ENCODE results near the gene PRIM2. TPM values are rescaled to one million over a fixed set of nuclear protein-coding genes. Genes with fewer than 3 reads are reported as not detected.
"Not testable (repeated sequence)": the region's sequence is repeated elsewhere in the genome, so short reads cannot be mapped to it uniquely, and the experiment has no call there.

Gene PRIM2
- total and polyA plus RNA-seq, 8 donors, result 4.9 to 126 (median 14.6) TPM; not detected in 1

DNA sequence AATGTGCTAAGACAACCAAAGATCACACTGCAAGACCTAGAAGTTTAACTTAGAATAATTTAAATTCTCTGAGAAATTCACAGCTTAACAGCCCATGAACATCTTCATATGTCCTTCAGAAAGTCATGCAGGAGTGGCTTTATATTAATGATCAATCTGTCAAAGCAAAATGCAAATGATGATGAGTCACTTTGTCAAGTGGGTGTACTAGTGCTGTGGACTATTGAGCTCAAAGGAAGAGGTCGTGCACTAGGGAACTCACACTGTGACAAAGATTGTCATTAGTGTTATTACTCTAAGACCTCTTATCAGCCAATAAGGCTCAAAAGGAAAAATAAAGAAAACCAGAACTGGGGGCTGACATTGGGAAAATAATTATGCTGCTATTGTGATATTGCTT, 343.5 kb downstream of the PRIM2 start:
- H3K9me3 ChIP-seq; intact Hi-C loops (cut with DNase I; ENCODE audit: low total_unique reads); H3K4me1 ChIP-seq; DNase-seq; H3K4me3 ChIP-seq; H3K27ac ChIP-seq; H3K27me3 ChIP-seq; H3K36me3 ChIP-seq: not testable (repeated sequence)
- 60 to 91% (median 79%) methylated on average over 1 of the region's 1 CpG for WGBS, 5 donors

DNA sequence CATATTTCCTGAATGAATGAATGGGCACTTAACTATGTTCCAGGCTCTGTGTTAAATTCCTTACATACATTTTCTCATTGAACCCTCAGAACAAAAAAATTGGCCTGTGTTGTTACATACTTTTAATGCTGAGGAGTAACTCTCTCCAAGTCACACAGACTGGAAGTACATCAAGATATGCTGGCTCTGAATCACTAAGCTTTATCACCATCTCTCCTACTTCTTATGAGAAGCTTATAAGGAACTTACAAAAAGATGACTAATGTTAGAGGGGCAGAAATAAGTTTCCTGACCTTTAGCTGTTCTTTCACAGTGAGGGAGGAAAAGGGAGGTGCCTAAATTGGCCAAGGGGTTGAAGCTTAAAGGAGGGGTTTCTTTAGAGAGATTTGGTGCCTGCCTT, 350.7 kb downstream of the PRIM2 start:
- DNase-seq; H3K27me3 ChIP-seq; H3K27ac ChIP-seq; H3K9me3 ChIP-seq; H3K4me3 ChIP-seq; H3K4me1 ChIP-seq; H3K36me3 ChIP-seq; intact Hi-C loops (cut with DNase I; ENCODE audit: low total_unique reads): not testable (repeated sequence)

DNA sequence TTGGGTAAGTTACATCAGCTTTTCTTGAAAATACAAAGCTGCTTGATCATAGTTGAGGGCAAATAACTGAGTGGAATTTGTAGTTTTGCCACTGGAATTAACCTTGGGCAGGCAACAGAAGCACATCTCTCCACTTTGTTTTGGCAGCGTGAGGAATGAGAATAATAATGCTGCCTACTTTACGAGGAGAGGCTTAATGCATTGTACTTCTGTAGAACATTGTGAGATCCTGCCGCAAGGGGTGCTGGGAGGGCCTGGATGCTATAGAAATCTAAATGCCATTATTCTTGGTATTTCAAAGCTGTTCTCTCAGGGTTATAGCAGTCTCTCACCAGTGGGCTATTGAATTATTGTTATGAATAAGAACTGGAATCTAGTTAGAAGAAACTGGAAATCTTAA, 353.8 kb downstream of the PRIM2 start:
- H3K27ac ChIP-seq; DNase-seq; H3K9me3 ChIP-seq; H3K4me1 ChIP-seq; H3K4me3 ChIP-seq; H3K27me3 ChIP-seq; intact Hi-C loops (cut with DNase I; ENCODE audit: low total_unique reads); H3K36me3 ChIP-seq: not testable (repeated sequence)
- 72 to 84% (median 81%) methylated on average over 3 of the region's 3 CpGs for WGBS, 5 donors

DNA sequence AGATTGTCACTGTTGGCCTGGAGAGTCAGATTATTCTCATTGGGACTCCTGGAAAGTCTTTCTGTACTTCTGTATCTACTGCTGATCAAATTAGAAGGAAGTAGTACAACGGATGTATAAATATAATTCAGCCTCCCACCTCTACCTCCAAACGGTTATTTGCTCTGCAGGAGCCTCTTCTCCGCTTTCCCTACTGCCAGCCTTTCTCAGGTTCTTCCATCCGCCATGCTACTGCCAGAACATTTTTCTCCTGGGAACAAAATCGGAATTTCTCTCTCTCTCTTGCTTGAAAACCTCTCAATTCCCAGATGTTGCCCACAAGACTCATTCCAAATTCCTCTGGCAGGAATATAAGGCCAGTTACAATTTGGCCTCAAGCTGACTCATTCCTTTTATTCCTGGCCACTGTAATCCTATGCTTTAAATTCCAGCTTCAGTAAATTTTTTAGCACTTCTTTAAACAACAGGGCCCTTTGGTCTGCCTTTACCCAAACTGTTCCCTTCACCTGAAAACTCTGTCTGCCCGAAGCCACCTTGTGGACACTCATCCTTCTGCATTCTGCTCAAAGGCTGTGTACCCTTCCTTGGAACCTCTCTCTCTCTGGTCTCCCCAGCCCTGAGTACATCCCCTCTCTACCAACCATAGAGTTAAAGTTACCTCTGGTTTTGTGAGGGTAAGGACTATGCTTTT, 354.7 kb downstream of the PRIM2 start:
- 67 to 79% (median 70%) methylated on average over 6 of the region's 6 CpGs for WGBS, 5 donors
- H3K27me3 ChIP-seq; DNase-seq; H3K27ac ChIP-seq; H3K36me3 ChIP-seq; H3K9me3 ChIP-seq; intact Hi-C loops (cut with DNase I; ENCODE audit: low total_unique reads); H3K4me3 ChIP-seq; H3K4me1 ChIP-seq: not testable (repeated sequence)

DNA sequence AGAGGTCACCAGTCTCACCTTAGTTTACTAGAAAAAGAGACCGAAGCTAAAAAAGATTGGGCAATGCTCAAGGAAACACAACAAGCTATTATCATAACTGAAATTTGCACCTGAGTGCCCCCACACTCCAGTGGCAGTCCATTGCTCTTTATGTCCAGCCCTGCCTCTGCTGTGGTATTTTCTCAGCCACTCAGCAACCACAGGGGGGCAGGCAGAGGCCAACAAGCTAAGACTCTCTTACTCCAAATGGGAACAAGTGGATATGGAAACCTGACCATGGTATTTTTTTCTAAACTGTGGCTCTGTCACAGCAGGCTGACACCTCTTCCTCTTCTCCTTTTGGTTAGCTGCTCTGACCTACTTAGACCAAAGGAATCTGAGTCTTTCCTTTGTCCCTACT, 355.9 kb downstream of the PRIM2 start:
- peak in 1 of 2 donors; percentile 2 for DNase-seq
- H3K9me3 ChIP-seq; H3K27me3 ChIP-seq; H3K27ac ChIP-seq; intact Hi-C loops (cut with DNase I; ENCODE audit: low total_unique reads); H3K36me3 ChIP-seq; H3K4me3 ChIP-seq; H3K4me1 ChIP-seq: not testable (repeated sequence)
- WGBS, 5 donors, result 67 to 90% (median 86%) methylated on average over 1 of the region's 1 CpG

DNA sequence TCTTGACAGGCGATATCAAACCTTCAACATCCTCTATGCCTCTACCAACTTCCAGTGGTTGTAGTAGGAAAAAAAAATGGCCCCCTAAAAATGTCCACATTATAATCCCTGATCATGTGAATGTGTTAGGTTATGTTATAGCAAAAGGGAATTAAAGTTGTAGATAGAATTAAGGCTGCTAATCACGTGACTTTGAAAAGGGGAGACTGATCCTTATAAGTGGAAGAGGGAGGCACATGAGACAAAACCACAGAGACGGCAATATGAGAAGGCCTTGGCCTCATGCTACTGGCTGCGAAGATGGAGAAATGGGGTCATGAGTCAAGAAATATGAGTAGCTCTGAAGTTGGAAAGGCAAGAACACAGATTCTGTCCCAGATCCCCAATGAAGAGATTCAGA, 358.0 kb downstream of the PRIM2 start:
- H3K27ac ChIP-seq; H3K9me3 ChIP-seq; intact Hi-C loops (cut with DNase I; ENCODE audit: low total_unique reads); H3K27me3 ChIP-seq; H3K4me3 ChIP-seq; DNase-seq; H3K36me3 ChIP-seq; H3K4me1 ChIP-seq: not testable (repeated sequence)
- 83 to 93% (median 85%) methylated on average over 4 of the region's 4 CpGs for WGBS, 5 donors

DNA sequence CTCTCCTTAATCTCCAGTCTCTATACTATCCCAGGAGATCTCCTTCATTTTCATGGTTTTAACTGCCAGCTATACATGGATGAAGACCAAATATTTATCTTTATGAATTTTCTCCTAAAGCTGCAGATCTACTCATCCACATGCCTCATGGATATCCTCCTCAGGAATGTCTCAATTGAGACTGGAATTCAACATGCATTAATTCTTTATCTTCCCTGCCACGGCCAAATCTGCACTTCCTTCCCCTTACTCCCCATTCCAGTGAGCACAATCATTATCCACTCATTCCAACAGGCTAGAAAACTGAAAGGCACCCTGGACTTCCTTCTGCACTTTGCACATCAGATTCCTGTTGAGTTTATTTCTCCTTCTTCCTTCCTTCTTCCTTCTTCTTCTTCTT, 379.0 kb downstream of the PRIM2 start:
- H3K4me3 ChIP-seq; intact Hi-C loops (cut with DNase I; ENCODE audit: low total_unique reads): not testable (repeated sequence)

More for the DNA sequence above, 379.0 kb downstream of the PRIM2 start:
- not testable (repeated sequence) for H3K27me3 ChIP-seq, H3K4me1 ChIP-seq, H3K36me3 ChIP-seq, DNase-seq, H3K9me3 ChIP-seq, H3K27ac ChIP-seq
- WGBS, 5 donors, result 14 to 40% (median 29%) methylated on average over 1 of the region's 1 CpG

Small RNAs within 50 kb of the gene (small RNA-seq; reads per million reads assigned to genes)
- 0 reads per million in 4 donors for gene MIR548U

Other genes starting within 250 kb of the PRIM2 start
- 100 to 1,000 TPM in 2 of 5 donors, 10 to 100 TPM in 3; 20.3 to 402 (median 84.5) TPM for gene ZNF451, start 227.4 kb upstream of the PRIM2 start, total RNA-seq
- gene ZNF451, start 227.4 kb upstream of the PRIM2 start, polyA plus RNA-seq, result 10 to 100 TPM in 2 of 3 donors, 1 to 10 TPM in 1; 6.0 to 13.7 (median 10.0) TPM
- gene BAG2, start 145.3 kb upstream of the PRIM2 start, total RNA-seq, result 10 to 100 TPM in 3 of 5 donors, 1 to 10 TPM in 2; 2.0 to 48.7 (median 19.8) TPM
- 1 to 10 TPM; 3.4 to 5.1 (median 3.8) TPM for gene BAG2, start 145.3 kb upstream of the PRIM2 start, polyA plus RNA-seq
- 10 to 100 TPM; 11.1 to 51.3 (median 23.8) TPM for gene RAB23, start 95.3 kb upstream of the PRIM2 start, total RNA-seq
- 10 to 100 TPM in 2 of 3 donors, 1 to 10 TPM in 1; 5.5 to 11.3 (median 10.5) TPM for gene RAB23, start 95.3 kb upstream of the PRIM2 start, polyA plus RNA-seq